Keratinocyte (primary cell): ENCODE data around the gene AFMID. TPM values are rescaled to one million over a fixed set of nuclear protein-coding genes. Genes with fewer than 3 reads are reported as not detected.

Source experiments
- DNase-seq: peaks from one replicate; pipeline ENCODE4 v3.0.0-alpha.2; 2011; ENCODE audit warnings: low read depth, missing footprints, low spot score
- FAIRE-seq: peaks from 2 replicates; lab custom pipeline; 2011; peaks lifted over from hg19 to GRCh38; lab: Jason Lieb, UNC
- H2AFZ ChIP-seq: 2 replicates; pipeline ENCODE4 v1.6.0; 2012; ENCODE audit warnings: low read length, control low read depth, inconsistent platforms; ENCODE audit not compliant: control insufficient read depth
- H3K27ac ChIP-seq: 2 replicates; pipeline ENCODE4 v1.5.1; 2011; ENCODE audit warnings: low read length; ENCODE audit not compliant: control insufficient read depth, insufficient read depth
- H3K27me3 ChIP-seq: 3 replicates; pipeline ENCODE4 v1.6.0; 2011; ENCODE audit warnings: low read length; ENCODE audit not compliant: control insufficient read depth, insufficient read depth; ENCODE audit errors: extremely low read depth
- H3K36me3 ChIP-seq, 2 experiments: 2 replicates in 1 of 2; 3 replicates in 1 of 2; pipeline ENCODE4 v1.5.1; 2011; ENCODE audit warnings: low read length in 2 of 2, mild to moderate bottlenecking in 1 of 2; ENCODE audit not compliant: control insufficient read depth in 2 of 2, insufficient read depth in 2 of 2; ENCODE audit errors: extremely low read depth in 1 of 2
- H3K4me1 ChIP-seq: 3 replicates; pipeline ENCODE4 v1.5.1; 2011; ENCODE audit warnings: low read length; ENCODE audit not compliant: control insufficient read depth, insufficient read depth; ENCODE audit errors: extremely low read depth
- H3K4me2 ChIP-seq: 3 replicates; pipeline ENCODE4 v1.6.0; 2011; ENCODE audit warnings: low read depth, low read length; ENCODE audit not compliant: control insufficient read depth, insufficient read depth; ENCODE audit errors: extremely low read depth
- H3K4me3 ChIP-seq, 3 experiments: fragments of 200-600 bp in 1 of 3; sonication (generic) in 1 of 3; 2 replicates in 2 of 3; 3 replicates in 1 of 3; pipeline ENCODE4 v1.5.1; 2011 to 2016; ENCODE audit warnings: low read length in 3 of 3, mild to moderate bottlenecking in 3 of 3, control low read depth in 2 of 3, inconsistent platforms in 1 of 3, low read depth in 1 of 3, mixed read lengths in 1 of 3, mixed run types in 1 of 3, moderate library complexity in 1 of 3; ENCODE audit not compliant: control insufficient read depth in 2 of 3, insufficient read depth in 2 of 3; ENCODE audit errors: extremely low read depth in 1 of 3
- H3K79me2 ChIP-seq: 2 replicates; pipeline ENCODE4 v1.6.0; 2012; ENCODE audit warnings: low read length; ENCODE audit not compliant: control insufficient read depth, insufficient read depth
- H3K9ac ChIP-seq: 3 replicates; pipeline ENCODE4 v1.6.0; 2011; ENCODE audit warnings: low read length; ENCODE audit not compliant: control insufficient read depth, insufficient read depth; ENCODE audit errors: extremely low read depth
- H3K9me1 ChIP-seq: 3 replicates; pipeline ENCODE4 v1.6.0; 2011; ENCODE audit warnings: low read length; ENCODE audit not compliant: control insufficient read depth, insufficient read depth; ENCODE audit errors: extremely low read depth
- H3K9me3 ChIP-seq: 2 replicates; pipeline ENCODE4 v1.5.1; 2012; ENCODE audit warnings: low read depth, low read length; ENCODE audit not compliant: control insufficient read depth
- H4K20me1 ChIP-seq: 3 replicates; pipeline ENCODE4 v1.6.0; 2011; ENCODE audit warnings: low read length; ENCODE audit not compliant: control insufficient read depth, insufficient read depth; ENCODE audit errors: extremely low read depth
- CTCF ChIP-seq, 3 experiments: IDR thresholded peaks in 1 of 3; conservative IDR thresholded peaks in 1 of 3; optimal IDR thresholded peaks in 1 of 3; 2 replicates in 2 of 3; 3 replicates in 1 of 3; pipeline versions ENCODE3 to v1.5.1; 2011; ENCODE audit warnings: low read length in 3 of 3, mild to moderate bottlenecking in 3 of 3, moderate library complexity in 2 of 3, control low read depth in 1 of 3, inconsistent platforms in 1 of 3; ENCODE audit not compliant: insufficient read depth in 2 of 3; ENCODE audit errors: extremely low read depth in 1 of 3
- EZH2 ChIP-seq: IDR thresholded peaks from one replicate; pipeline ENCODE4 v1.6.1; 2012; ENCODE audit warnings: inconsistent platforms, mild to moderate bottlenecking, low read length, moderate library complexity
- dilution Hi-C: fragments of 300-500 bp; cut with MboI; formaldehyde crosslinking; loops from one replicate; pipeline ENCODE4 v1.7.0; 2020; ENCODE audit warnings: low sequenced_read_pairs; ENCODE audit not compliant: extremely low pct_ligation_motif_present
- polyA plus RNA-seq, 5 experiments: library from polyadenylated mRNA; depleted of rRNA in 3 of 5; stranded (reverse) in 3 of 5; stranded (forward) in 1 of 5; unstranded in 1 of 5; fragments of >200 nt; gene quantifications; 1 replicate in 1 of 5; 2 replicates in 3 of 5; 3 replicates in 1 of 5; pipeline versions ENCODE4 v1.2.1 to v1.2.3, GENCODE V29; 2011 to 2012; ENCODE audit warnings: missing spikeins in 2 of 5, low read depth in 1 of 5, low replicate concordance in 1 of 5

Gene AFMID
- polyA plus RNA-seq, 1 donor (not counting 4 experiments of a cell fraction or from before 2014, with no cell fraction given): 21.6 TPM

GRCh38 chr17:78253946-78254672 is 66.9 kb downstream of the AFMID start:
- Histone ChIP-seq H3K4me2 (peak overlapping the region; percentile 80), H3K4me3 (peak overlapping the region; percentile 76 to 89 (median 84)), H3K27ac (peak overlapping the region; percentile 49), H3K4me1 (peaks cover 9% of the 10 kb centered on the region), H2AFZ (peak overlapping the region; percentile 92), H3K27me3 (peaks cover 13% of the 10 kb centered on the region), H3K9me3 (no peaks in the 10 kb centered on the region), H3K9me1 (no peaks in the 10 kb centered on the region), H3K79me2 (no peaks in the 10 kb centered on the region), H3K9ac (peak overlapping the region; percentile 78), H4K20me1 (no peaks in the 10 kb centered on the region), H3K36me3 (no peaks in the 10 kb centered on the region)
- TF ChIP-seq EZH2 (no peak), CTCF (optimal IDR thresholded peaks at IDR 0.05 in 1 of 3, IDR thresholded peaks at IDR 0.05 in 1 of 3, conservative IDR thresholded peaks at IDR 0.05 in 1 of 3; ENCODE audit: extremely low read depth in 1 of 3, insufficient read depth in 2 of 3, low read length in 3 of 3) (no peak)
- DNase-seq: peak; percentile 17
- FAIRE-seq: no peak
- dilution Hi-C loops: no loop called here

- Histone ChIP-seq H2AFZ (no peak overlapping the region), H3K4me2 (no peak overlapping the region), H3K27ac (no peak overlapping the region), H3K79me2 (no peaks in the 10 kb centered on the region), H3K9me1 (no peaks in the 10 kb centered on the region), H3K9ac (no peak overlapping the region), H3K4me3 (no peak overlapping the region), H4K20me1 (no peaks in the 10 kb centered on the region), H3K27me3 (peaks cover 10% of the 10 kb centered on the region), H3K9me3 (no peaks in the 10 kb centered on the region), H3K4me1 (peaks cover 9% of the 10 kb centered on the region), H3K36me3 (no peaks in the 10 kb centered on the region)
- TF ChIP-seq EZH2 (no peak), CTCF (optimal IDR thresholded peaks at IDR 0.05 in 1 of 3, IDR thresholded peaks at IDR 0.05 in 1 of 3, conservative IDR thresholded peaks at IDR 0.05 in 1 of 3; ENCODE audit: extremely low read depth in 1 of 3, insufficient read depth in 2 of 3, low read length in 3 of 3) (no peak)
- dilution Hi-C loops: no loop called here
- no peak for FAIRE-seq
- DNase-seq: no peak
Observed at GRCh38 chr17:78255029-78255656, 68.0 kb downstream of the AFMID start.
